NOMO-1 (cell line): ENCODE data around the gene OR52H1.

ENCODE experiments used
- DNase-seq, 2 experiments: peaks; one replicate each; lab custom pipeline; 2025; ENCODE audit not compliant: unreplicated experiment in 2 of 2; lab: John Stamatoyannopoulos, UW

OR52H1 gene

GRCh38 chr11:5536482-5536881 is 11.9 kb downstream of the OR52H1 start:
- DNase-seq: no peak

- no peak for DNase-seq
Measured at GRCh38 chr11:5534046-5534445, 14.3 kb downstream of the OR52H1 start.

- DNase-seq: no peak
Measured at GRCh38 chr11:5531053-5531831, 17.1 kb downstream of the OR52H1 start.

GRCh38 chr11:5528495-5528894 is 19.8 kb downstream of the OR52H1 start:
- DNase-seq: no peak

GRCh38 chr11:5527716-5528115 is 20.6 kb downstream of the OR52H1 start:
- DNase-seq: no peak

- no peak for DNase-seq
Measured at GRCh38 chr11:5524756-5525155, 23.6 kb downstream of the OR52H1 start.

GRCh38 chr11:5522308-5522707 is 26.0 kb downstream of the OR52H1 start:
- no peak for DNase-seq

- no peak for DNase-seq
Measured at GRCh38 chr11:5521540-5521939, 26.8 kb downstream of the OR52H1 start.

- DNase-seq: no peak
Measured at GRCh38 chr11:5516599-5516998, 31.7 kb downstream of the OR52H1 start, which contains the start of gene UBQLNL. TSS of gene UBQLNL (minus strand) at chr11:5516699. CDS start at chr11:5516441, 258 bp downstream.

GRCh38 chr11:5514841-5515240 is 33.5 kb downstream of the OR52H1 start:
- no peak for DNase-seq

- no peak for DNase-seq
Measured at GRCh38 chr11:5509803-5510202, 38.5 kb downstream of the OR52H1 start, which contains the start of gene UBQLN3. TSS of gene UBQLN3 (minus strand) at chr11:5509957. CDS start at chr11:5509558, 399 bp downstream.

- no peak for DNase-seq
Measured at GRCh38 chr11:5508605-5509004, 39.7 kb downstream of the OR52H1 start.

GRCh38 chr11:5507933-5508305 is 40.4 kb downstream of the OR52H1 start:
- DNase-seq: no peak

GRCh38 chr11:5507177-5507932 is 41.0 kb downstream of the OR52H1 start:
- no peak for DNase-seq

- no peak for DNase-seq
Measured at GRCh38 chr11:5505363-5506048, 42.8 kb downstream of the OR52H1 start.

- DNase-seq: no peak
Measured at GRCh38 chr11:5504403-5504921, 43.9 kb downstream of the OR52H1 start.

GRCh38 chr11:5500393-5500801 is 47.9 kb downstream of the OR52H1 start:
- no peak for DNase-seq

- DNase-seq: no peak
Measured at GRCh38 chr11:5499671-5500070, 48.7 kb downstream of the OR52H1 start.
